HG03354 (cell line): ENCODE data around the gene ATP6V0D1.

Source experiments
- ATAC-seq: cut with Tn5 transposase; IDR thresholded peaks from one replicate; pipeline ENCODE4 v1.9.1; 2021; ENCODE audit warnings: mild to moderate bottlenecking; ENCODE audit not compliant: unreplicated experiment, poor library complexity, severe bottlenecking

Gene ATP6V0D1

DNA sequence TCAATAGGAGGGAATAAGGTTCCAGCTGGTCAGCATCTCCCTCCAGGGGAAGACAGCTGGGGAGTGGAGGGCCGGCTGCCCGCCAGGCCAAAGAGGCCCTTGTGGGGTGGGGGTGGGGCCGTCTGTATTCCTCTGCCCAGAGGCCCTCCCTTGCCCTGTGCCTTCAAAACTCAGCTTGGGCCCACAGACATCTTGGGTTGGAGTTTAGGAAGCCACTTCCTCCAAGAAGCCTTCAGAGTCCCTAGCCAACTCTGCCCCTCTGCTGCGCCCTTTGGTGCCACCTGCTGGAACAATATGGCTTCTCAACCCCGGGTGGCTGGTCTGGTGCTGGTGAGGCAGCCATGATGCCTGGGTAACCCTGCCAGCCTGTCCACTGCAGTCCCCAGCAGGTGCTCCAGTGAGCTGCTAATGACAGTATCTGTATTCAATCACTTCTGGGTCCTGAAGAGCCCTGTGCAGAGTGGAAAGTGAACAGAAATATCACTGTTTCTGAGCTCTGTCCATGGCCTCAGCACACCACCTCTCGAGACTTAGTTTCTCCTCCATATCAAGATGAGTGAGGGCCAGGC, 33.4 kb downstream of the ATP6V0D1 start:
- no peak for ATAC-seq

- ATAC-seq, result no peak
These were observed 33.9 kb downstream of the ATP6V0D1 start for GRCh38 chr16:67446968-67447507.

DNA sequence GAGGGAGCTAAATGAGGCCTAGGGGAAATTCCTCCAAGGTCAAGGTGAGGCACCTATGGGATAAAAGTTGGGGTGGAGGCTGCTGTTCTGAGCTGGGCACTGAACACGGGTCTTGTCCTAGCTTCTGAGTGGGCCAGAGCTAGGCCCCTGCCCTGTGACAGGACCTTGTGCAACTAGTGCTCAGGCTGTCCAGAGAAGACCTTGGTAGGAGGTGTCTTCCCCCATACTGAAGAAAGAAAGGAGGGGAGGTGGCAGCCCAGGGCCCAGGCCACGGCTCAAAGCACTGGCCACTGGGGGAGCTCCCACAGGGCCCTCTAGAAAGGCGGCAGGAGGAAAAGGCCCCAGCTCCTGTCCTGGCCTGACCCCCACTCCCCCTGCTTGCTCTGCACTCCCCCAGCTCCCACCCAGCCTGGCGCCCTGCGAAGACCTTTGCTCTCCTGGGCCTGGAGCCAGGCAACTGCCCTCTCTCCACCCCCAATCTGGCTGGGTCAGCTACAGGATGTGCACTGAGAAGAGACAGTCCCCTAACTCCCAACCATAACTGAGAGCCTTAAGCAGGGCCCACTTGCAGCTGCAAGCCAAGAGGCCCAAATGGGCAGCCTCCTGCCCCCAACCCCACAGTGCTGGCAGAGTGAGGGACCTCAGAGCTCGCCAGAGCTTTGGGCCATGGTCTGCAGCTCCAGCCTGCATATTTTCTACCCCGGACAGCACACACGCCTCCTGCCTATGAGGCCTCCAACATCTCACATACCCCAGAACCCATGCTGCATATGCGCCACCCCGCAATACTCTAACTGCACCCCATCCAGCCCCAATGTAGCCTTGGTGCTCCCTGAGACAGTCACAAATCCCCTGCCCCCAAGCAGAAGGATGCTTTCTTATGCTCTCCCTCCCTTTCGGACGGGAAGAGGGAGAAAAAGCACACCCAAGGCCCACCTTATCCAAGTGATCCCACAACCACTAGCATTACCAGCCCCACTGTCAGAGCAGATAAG, 34.7 kb downstream of the ATP6V0D1 start:
- no peak for ATAC-seq

DNA sequence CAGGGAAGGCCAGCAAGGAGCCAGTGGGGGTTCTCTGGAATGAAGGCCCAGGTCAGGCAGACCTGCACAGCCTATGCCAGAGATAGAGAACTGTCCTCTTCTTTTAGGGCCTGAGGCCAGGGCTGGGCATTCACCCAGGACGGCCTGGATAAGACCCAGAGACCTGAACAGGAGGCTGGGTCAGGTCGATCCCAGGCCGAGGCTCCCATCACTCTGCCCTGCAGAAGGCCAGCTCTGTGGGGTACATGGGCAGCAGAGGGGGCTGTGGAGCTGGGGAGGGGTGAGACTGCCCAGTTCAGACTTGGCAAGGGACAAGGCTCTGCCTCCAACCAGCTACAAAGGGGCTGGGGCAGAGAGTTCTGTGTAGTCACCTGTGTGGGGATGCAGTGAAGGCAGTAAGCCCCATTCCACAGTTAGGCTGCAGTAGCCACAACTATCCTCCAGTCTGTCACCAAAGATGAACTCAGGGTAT, 35.5 kb downstream of the ATP6V0D1 start:
- ATAC-seq, result no peak

DNA sequence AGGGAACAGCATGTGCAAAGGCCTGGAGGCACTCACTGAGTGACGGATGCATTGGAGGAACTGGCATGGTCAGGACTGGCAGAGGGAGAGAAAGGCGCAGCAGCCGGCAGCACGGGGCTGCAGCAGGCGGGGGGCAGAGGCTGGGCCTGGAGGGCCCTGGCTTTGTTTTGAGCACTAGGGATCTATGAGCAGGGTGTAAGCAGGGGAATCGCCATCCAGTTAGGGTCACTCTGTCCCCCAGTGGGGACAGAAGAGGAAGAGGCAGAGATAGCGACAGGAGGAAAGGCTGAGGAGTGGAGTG, 35.9 kb downstream of the ATP6V0D1 start:
- ATAC-seq, result no peak

DNA sequence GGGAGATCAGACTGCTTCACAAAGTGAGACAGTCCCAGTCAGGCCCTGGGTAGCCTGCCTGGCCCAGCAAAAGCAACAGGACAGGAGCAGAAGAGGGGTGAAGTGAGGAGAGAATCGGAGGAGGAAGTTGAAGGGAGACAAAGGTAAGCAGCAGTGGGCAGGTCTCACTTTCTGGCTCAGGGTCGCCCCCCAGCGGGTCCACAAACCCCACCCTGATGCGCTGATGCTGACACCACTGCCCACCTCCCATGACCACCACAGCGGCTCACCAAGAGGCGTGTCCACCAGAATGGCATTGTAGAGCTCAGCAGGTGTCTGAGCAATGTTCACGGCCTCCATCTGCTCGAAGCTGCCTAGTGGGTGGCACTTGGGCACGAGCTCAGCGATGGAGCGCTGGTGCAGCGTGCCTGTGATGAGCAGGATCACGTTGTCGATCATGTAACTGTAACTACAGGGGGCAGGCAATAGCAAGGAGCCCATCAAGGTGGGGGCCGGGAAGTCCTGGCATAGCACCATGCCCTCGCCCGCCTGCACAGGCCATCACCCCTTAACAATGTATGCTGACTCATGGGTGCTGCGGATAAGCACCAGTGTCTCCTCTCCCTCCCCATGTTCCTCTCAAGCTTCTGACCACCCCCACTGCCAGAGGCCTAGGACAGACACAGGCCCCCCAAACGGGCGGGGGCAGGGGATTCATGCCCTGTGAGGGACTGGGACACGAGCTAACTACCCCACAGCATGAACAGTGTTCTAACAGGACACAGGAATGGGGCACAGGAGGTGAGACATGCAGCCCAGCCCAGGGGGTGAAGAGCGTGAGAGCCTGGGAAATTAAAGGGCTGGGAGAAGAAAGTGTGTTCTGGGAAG, 36.5 kb downstream of the ATP6V0D1 start:
- ATAC-seq, result no peak

DNA sequence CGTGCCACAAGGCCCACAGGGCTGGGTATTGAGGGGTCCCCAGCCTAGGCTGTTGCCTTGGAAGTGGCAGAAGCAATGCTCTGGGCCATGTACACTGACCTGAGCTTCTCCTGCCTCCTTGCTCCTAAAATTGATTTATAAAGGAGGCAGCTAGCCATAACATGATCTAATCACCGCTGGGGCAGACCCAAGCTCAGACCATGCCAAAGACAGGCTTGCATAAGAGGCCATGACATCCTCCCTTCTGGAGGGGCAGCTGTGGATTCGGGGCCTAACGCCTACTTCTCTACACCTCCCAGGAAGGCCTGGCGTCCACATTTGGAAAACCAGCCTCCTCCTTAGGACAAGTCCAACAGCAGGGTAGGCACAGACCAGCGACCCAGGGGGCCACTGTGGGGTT, 37.7 kb downstream of the ATP6V0D1 start:
- no peak for ATAC-seq

GRCh38 chr16:67442581-67443255, 38.2 kb downstream of the ATP6V0D1 start:
- no peak for ATAC-seq

- no peak for ATAC-seq
These were observed 39.0 kb downstream of the ATP6V0D1 start for GRCh38 chr16:67441907-67442306.

DNA sequence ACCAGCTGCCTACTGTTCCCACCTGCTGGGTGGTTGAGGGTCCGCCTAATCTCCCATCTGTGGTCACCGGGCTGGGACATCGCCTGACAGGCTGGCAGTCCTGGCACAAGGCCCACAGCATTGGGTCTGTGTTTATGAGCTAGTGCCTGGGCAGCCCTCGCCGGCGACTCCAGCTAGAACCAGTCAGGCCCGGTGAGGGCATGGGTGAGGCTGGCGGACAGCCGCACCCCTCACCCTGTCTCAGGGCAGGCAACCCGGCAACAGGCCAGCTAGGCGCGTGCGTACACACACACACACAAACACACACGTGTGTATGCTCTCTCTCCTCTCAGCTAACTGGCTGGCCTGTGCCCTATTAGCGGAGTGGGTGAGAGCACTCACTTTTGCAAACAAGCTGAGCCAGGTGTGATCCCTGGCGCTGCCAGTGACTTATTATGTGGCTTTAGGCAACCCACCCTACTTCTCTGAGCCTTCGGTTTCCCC, 39.6 kb downstream of the ATP6V0D1 start:
- no peak for ATAC-seq

GRCh38 chr16:67438824-67439393, 42.0 kb downstream of the ATP6V0D1 start:
- ATAC-seq, result no peak

DNA sequence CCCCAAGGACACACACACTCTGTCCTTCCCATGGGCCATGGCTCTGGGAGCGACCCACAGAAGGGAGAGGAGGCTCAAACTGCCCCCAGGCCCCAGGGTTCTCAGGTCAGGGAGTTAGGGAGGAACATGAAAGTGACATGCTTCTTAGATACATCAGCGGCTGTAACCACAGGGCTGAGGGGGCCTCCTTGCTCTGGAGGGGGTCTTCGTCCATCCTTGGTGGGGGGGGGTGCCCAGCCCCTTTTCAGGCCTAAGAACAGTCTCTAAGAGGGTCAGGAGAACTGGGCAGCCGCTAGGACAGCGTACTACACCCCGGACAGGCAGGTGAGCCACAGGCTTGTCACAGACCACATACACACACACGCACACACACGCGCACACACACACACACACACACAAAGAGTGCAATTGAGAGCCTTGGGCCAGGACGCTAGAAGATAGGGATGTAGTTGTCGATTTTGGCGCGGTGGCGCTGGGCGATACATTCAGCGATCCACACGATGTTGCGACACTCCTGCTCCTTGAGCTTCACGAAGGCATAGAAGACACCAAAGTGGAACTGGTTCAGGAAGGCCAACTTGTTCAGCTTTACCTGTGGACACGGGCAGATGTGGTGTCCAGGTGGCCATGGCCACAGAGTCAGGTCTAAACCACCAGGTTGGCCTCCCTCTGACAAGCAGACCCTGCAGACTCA, 42.7 kb downstream of the ATP6V0D1 start:
- ATAC-seq, result no peak

GRCh38 chr16:67437513-67437912, 43.4 kb downstream of the ATP6V0D1 start:
- no peak for ATAC-seq

DNA sequence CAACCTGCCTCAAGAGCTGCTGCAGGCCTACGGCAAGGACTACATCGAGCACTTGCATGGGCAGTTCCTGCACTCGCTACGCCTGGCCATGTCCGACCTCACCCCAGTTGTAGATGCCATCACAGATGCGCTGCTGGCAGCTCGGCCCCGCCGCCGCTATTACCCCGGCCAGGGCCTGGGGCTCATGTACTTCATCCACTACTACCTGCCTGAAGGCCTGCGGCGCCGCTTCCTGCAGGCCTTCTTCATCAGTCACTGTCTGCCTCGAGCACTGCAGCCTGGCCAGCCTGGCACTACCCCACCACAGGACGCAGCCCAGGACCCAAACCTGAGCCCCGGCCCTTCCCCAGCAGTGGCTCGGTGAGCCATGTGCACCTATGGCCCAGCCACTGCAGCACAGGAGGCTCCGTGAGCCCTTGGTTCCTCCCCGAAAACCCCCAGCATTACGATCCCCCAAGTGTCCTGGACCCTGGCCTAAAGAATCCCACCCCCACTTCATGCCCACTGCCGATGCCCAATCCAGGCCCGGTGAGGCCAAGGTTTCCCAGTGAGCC, 44.2 kb downstream of the ATP6V0D1 start:
- no peak for ATAC-seq

DNA sequence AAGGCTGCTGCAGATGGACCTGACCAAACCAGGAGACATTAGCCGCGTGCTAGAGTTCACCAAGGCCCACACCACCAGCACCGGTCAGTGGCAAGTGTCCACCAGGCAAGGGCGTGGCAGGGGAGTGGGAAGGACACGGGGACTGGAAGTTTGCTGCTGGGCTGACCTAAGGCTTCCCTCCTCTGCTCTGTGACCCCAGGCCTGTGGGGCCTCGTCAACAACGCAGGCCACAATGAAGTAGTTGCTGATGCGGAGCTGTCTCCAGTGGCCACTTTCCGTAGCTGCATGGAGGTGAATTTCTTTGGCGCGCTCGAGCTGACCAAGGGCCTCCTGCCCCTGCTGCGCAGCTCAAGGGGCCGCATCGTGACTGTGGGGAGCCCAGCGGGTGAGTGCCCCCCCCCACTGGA, 45.2 kb downstream of the ATP6V0D1 start:
- no peak for ATAC-seq

GRCh38 chr16:67433131-67433719, 47.7 kb downstream of the ATP6V0D1 start:
- ATAC-seq, result no peak

DNA sequence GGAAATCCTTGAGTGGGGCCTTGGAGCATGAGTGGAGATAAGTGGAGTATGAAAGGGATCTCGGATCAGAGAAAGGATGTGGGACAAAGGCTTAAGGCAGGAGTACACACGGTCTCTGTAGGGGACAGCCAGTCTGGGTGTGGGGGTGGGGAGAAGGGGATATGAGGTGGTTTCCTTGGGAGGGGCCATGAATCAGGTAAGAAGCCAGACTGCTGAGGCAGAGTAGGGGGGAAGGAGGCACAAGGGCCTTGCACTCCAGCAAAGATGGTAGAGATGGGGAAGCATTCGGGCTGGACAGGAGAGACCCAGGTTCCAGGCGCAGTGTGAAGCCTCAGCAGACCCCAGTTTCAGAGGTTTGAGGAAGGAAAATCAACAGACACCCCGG, 48.5 kb downstream of the ATP6V0D1 start:
- no peak for ATAC-seq
